AG04449 (cell line): ENCODE results near the gene CIB4.

Experiments used
- CTCF ChIA-PET: fragments of 350-600 bp; formaldehyde crosslinking; extraction: SDS; loops from one replicate; lab custom pipeline; 2021; ENCODE audit warnings: antibody characterized with exemption; lab: Yijun Ruan, JAX
- POLR2A ChIA-PET: fragments of 400-600, 350-600 bp; formaldehyde crosslinking; extraction: SDS; loops from one replicate; lab custom pipeline; 2020; ENCODE audit warnings: antibody characterized with exemption, inconsistent platforms; lab: Yijun Ruan, JAX
- DNase-seq: peaks from one replicate; pipeline ENCODE4 v3.0.0-alpha.2; 2010; ENCODE audit warnings: low read depth, low spot score
- H3K4me3 ChIP-seq: 2 replicates; pipeline ENCODE4 v1.5.1; 2011; ENCODE audit warnings: low read depth, mild to moderate bottlenecking, control low read depth, low read length
- TF ChIP-seq, protein P1 (sequence below): IDR thresholded peaks from one replicate; pipeline ENCODE4 v1.5.1; 2011; ENCODE audit warnings: mild to moderate bottlenecking, moderate library complexity, low read length, control low read depth, inconsistent platforms; ENCODE audit not compliant: insufficient read depth; ENCODE audit errors: missing control alignments

The CIB4 gene

GRCh38 chr2:26647981-26648380, 6.8 kb upstream of the CIB4 start:
- no peak for DNase-seq
- POLR2A ChIA-PET, result no interaction called here
- no peak overlapping the region for H3K4me3 ChIP-seq
- CTCF ChIA-PET, result no interaction called here
- TF ChIP-seq, protein P1, sequence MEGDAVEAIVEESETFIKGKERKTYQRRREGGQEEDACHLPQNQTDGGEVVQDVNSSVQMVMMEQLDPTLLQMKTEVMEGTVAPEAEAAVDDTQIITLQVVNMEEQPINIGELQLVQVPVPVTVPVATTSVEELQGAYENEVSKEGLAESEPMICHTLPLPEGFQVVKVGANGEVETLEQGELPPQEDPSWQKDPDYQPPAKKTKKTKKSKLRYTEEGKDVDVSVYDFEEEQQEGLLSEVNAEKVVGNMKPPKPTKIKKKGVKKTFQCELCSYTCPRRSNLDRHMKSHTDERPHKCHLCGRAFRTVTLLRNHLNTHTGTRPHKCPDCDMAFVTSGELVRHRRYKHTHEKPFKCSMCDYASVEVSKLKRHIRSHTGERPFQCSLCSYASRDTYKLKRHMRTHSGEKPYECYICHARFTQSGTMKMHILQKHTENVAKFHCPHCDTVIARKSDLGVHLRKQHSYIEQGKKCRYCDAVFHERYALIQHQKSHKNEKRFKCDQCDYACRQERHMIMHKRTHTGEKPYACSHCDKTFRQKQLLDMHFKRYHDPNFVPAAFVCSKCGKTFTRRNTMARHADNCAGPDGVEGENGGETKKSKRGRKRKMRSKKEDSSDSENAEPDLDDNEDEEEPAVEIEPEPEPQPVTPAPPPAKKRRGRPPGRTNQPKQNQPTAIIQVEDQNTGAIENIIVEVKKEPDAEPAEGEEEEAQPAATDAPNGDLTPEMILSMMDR, result no peak

- ChIA-PET POLR2A (no interaction called here), CTCF (interaction anchor here (1.0 kb wide), 1 partner anchor 22 kb away, joined by 4 read pairs; no protein-coding TSS in a partner anchor)
- DNase-seq, result no peak
- TF ChIP-seq, protein P1, result no peak
- H3K4me3 ChIP-seq, result no peak overlapping the region
Observed at GRCh38 chr2:26646986-26647672, 6.0 kb upstream of the CIB4 start.

DNA sequence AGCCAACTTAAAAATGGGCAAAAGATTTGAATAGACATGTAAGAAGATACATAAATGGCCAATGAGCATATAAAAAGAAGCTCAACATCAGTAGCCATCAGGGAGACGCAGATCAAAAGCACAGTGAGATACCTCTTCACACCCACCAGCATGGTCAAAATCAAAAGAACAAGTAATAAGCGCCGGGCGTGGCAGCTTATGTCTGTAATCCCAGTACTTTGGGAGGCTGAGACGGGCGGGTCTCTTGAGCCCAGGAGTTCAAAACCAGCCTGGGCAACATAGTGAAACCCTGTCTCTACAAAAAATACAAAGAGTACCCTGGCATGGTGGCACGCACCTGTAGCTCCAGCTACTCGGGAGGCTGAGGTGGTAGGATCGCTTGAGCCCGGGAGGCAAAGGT, 4.6 kb upstream of the CIB4 start:
- DNase-seq, result no peak
- H3K4me3 ChIP-seq, result no peak overlapping the region
- CTCF ChIA-PET, result interaction anchor here (1.4 kb wide), 1 partner anchor 68 kb away, joined by 4 read pairs; no protein-coding TSS in a partner anchor
- TF ChIP-seq, protein P1, result no peak
- POLR2A ChIA-PET, result no interaction called here

- TF ChIP-seq, protein P1, result no peak
- CTCF ChIA-PET, result interaction anchor here (1.1 kb wide), 1 partner anchor 39 kb away, joined by 4 read pairs; no protein-coding TSS in a partner anchor
- POLR2A ChIA-PET, result no interaction called here
Observed at GRCh38 chr2:26644188-26644835, 3.1 kb upstream of the CIB4 start.

GRCh38 chr2:26642429-26642828, 1.3 kb upstream of the CIB4 start:
- POLR2A ChIA-PET, result no interaction called here
- TF ChIP-seq, protein P1, result no peak
- DNase-seq, result no peak
- no peak overlapping the region for H3K4me3 ChIP-seq
- CTCF ChIA-PET, result no interaction called here

More at GRCh38 chr2:26644188-26644835, 3.1 kb upstream of the CIB4 start:
- DNase-seq, result no peak
- no peak overlapping the region for H3K4me3 ChIP-seq

- TF ChIP-seq, protein P1, result no peak
- no peak for DNase-seq
- no peak overlapping the region for H3K4me3 ChIP-seq
- POLR2A ChIA-PET, result no interaction called here
- CTCF ChIA-PET, result interaction anchor here (0.8 to 1.8 kb wide), 2 partner anchors 35 to 43 kb away, joined by 3 to 6 read pairs; no protein-coding TSS in a partner anchor
Observed at GRCh38 chr2:26640331-26640745, 828 bp downstream of the CIB4 start.
